Fibroblast of skin of scalp (primary cell): ENCODE measurements around the gene MSS51. TPM values are rescaled to one million over a fixed set of nuclear protein-coding genes. Genes with fewer than 3 reads are reported as not detected.

ENCODE experiments used
- DNase-seq: peaks from one replicate; pipeline ENCODE4 v3.0.0-alpha.2; 2013
- polyA plus RNA-seq, 2 experiments: library from polyadenylated mRNA; unstranded; fragments of 120-200 nt; gene quantifications; one replicate each; pipeline ENCODE4 v1.2.1, GENCODE V29; 2013; ENCODE audit not compliant: insufficient read length in 2 of 2

MSS51 gene
- polyA plus RNA-seq (2013, experiment 1 of 2; ENCODE audit: insufficient read length) = 2.0 TPM
- polyA plus RNA-seq (2013, experiment 2 of 2; ENCODE audit: insufficient read length) = 2.0 TPM

DNA sequence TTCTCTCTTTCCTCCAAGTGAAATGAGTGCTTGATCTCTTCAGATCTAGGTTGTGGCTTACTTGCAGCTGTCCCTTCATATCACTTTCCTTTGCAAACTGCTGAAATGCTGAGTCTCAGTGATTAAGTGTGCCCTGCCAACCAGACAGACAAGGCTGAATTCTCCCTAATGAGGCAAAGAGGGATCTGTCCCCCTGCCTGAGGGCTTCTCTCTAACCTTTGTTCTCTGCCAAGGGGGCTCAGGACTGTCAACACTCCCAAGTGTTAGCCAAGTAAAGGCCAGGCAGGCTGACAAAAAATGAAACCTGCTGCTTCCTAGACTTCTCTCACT, at the start of gene MSS51:
Gene MSS51, minus strand, starts transcription at position 24 of the 330 bp plus-strand sequence. CDS start 5,277 bp downstream, outside the sequence.
- DNase-seq = no peak

DNA sequence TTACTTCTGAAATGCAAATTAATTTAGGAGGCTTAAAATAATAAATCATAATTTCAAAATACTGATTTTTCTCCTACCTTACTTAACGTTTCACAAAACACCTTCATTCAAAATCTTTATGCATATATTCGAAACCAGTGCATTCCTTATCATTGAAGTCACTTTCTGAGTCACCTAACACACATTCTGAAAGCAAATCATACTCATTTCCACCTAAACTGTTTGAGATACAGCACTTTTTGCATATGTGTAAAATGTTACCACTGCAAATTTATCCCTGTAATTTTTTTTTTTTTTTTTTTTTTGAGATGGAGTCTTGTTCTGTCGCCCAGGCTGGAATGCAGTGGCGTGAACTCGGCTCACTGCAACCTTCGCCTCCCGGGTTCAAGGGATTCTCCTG, 46.8 kb upstream of the MSS51 start:
- DNase-seq = peak; percentile 45

DNA sequence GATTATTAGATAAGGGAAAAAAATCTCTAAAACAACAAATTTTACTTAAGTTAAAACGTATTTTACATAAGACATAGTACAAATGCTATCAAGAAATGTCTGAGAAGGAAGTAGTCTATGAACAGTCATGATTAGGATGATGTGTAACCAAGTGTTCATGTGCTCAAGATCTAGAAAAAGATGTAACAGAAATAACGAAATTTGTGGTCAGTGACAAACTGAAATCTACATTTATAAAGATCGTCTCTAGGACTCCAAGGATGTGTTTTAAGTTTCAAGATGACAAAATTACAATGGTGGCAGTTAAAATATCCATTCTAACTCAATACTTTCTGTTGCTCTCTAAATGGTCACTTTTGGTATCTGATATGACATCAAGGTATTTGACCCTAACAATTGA, 45.3 kb upstream of the MSS51 start:
- DNase-seq = no peak

DNA sequence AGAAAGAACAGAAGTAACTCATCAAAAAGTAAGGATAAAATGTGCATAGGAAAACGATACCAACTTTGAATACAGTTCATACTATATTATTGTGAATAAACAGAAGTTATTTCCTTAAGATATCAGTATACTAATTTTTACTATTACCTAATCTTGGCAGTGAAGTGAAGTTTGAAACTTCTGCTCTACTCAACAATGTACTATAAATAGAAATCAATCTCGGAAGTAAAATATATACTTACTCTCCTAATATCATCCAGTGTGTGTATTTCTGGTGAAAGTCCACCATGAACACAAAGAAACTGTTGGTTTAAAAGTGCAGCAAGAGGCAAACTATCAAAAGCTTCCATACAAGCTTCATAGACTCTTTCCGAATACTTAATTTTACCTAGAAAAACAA, 37.9 kb upstream of the MSS51 start:
- no peak for DNase-seq

DNA sequence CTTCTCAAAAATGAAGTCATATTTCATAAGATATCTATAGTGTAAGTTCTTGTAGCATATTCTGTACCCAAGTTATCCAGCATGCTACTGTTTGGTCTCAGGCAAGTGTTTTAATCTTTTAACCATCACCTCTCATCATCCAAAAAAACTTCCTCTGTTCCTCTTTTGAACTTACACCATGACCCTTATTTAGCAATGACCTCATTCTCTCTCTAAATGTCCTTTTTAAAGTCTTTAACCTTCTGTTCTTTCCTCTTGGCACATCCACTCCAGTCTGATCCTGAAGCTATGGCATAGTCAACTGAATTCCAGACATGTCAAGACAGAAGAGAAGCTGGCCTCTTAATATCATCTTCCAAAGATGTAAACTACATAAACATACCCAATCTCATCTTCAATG, 36.2 kb upstream of the MSS51 start:
- DNase-seq = no peak

DNA sequence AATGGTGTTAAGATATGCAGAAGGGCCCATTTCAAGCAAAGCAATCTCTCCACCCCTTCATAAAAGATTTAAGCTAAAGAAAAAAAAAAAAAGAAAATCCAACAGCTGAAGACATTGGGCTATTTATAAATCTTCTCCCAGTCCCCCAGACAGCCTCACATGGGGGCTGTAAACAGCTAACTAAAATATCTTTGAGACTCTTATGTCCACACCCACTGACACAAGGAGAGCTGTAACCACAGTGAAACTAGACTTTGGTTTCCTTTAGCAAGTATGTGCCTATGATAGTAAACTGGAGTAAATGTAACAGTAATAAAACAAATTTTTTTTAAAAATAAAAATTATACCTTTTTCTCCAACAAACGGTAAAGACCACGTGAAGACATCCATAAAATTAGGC, 33.8 kb upstream of the MSS51 start:
- DNase-seq = peak; percentile 26

DNA sequence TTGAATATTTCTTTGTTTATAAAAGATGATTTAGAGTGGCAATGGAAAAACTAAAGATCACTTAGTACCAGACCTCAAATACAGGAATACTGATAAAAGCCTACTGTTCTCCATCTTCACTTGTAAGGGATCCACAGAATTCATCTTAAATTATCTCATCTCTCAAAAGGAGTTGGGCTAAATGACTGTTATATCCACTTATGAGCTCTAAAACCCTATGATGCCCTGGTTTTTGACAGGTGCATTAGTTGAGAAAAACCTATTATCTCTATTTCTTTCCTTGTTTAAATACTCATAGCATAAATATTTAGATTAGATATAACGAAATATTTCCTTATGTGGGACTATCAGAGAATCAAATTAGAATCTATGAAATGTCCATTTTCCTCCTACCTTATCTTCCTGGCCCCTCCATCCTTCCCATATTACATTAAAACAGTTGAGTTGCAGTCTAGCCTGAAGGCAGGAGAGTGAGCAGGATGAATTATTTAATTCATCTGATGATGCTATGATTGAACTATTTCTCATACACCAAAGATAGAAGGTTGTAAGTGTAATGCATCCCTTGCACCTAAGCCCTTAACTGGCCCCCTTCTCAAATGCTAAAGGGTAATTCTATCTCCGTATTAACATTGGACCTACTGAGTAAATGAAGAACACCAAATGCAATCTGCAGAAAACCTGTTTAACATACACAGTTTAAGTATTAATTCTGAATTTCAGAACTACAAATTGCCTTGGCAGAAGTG, 32.8 kb upstream of the MSS51 start:
- DNase-seq = no peak

DNA sequence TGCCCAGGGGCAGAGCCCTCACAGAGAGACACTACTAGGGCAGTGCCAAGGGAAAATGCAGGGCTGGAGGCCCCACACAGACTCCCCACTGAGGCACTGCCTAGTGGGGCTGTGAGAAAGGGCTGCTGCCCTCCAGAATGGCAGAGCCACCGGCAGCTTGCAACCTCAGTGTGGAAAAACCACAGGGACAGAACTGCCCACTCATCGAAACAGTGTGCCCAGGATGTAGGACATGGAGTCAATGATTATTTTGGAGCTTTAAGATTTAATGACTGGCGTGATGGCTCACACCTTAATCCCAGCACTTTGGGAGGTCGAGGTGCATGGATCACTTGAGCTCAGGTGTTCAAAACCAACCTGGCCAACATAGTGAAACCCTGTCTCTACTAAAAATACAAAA, 27.5 kb upstream of the MSS51 start:
- no peak for DNase-seq

DNA sequence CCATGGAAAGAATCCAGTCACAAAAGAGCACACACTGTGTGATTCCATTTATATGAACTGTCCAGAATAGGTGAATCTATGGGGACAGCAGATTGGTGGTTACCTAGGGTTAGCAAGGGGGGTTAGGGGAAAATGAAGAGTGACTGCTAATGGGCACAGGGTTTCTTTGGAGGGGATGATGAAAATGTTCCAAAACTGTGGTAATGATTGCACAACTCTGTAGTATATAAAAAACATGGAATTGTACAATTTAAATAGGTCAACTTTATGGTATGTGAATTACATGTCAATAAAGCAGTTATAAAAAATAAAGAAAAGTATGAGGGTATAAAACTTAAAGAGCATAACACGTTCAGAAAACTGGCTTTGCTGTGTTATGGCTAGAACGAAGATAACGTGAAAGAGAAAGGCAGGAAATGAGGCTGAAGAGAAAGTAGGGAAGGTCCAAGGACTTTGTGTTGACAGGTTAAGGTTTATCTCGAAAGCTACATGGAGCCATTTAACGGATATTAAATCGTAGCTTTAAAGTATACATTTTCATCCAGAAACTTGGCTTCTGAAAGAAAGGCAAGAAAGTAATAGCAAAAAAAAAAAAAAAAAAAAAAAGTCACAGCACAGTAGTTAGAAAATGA, 26.4 kb upstream of the MSS51 start:
- DNase-seq = peak; percentile 32

DNA sequence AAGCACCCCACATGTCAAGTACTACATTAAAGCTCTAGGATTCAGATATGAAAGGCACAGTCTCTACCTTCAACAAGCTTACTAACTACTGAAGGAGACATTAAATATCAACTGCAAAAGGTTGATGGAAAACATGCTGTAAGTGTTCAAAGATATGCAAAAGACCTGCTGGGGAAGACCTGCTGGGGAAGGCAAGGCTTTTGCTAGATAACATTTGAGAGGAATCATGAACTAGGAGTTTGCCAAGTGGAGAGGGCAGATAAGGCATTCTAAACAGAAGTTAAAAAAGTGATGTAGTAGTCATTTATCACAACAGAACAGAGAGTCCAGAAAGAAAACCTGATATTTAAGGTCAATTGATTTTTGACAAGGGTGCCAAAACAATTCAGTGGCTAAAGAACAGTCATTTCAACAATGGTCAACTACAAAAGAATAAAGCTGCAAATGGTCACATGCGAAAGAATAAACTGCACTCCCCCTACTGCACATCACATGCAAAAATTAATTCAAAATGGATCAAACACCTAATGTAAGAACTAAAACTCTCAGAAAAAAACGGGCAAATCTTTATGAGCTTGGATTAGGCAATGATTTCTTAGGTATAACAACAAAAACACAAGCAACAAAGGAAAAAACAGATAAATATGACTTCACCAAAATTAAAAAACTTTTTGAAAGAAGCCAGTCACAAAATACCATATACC, 23.0 kb upstream of the MSS51 start:
- no peak for DNase-seq

DNA sequence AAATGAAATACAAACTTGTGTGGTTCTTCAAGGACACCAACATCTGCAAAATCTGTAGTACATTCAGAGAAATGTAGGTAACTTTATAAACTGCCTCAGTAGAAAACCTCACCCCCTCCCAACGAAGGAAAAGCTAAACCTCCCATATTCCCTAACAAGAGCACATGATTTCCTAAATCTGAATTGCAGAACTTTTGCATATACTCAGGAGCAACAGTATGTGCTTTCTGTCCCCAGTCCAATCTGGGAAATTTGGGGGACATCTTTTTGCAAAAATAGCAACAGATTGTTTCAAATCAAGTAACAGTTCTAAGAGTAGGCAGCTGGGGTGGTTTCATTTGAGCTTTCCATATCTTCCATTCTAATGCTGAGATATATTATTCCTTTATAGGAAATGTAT, 15.8 kb upstream of the MSS51 start:
- DNase-seq = no peak

DNA sequence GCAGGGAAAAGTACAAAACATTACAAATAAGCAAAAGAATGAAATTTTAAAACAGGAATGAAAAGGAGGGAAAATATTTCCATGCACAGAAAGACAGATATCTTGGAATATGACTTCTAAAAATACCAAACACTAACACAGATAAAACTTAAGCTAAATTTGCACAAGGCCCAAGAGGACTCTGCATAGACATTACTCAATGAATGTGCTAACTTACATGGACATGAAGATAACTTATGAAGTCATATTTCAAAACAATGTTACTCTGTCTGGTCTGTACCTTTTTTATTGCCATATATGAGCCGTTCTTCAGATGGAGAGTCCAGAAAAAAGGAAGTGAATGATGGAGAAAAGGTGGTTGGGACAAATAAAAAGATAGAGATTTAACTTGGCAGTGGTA, 15.0 kb upstream of the MSS51 start:
- no peak for DNase-seq

DNA sequence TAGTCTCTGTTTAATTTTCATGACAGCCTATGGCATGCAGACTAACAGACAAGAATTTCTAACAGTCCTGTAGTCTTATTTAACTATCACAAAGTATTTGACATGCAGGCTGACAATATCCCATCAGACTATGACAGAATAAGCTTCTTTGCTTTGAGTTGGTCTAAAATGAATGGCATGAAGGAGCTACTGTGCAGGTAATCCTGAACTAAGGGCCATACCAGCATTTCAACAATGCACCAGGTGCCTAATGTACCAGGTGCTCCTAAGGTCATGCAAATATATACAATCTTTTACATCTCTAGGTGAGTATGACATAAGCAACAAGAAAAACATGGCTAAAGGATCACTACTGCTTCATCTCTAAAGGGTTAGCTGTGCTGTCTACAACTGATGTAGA, 13.6 kb upstream of the MSS51 start:
- DNase-seq = no peak

DNA sequence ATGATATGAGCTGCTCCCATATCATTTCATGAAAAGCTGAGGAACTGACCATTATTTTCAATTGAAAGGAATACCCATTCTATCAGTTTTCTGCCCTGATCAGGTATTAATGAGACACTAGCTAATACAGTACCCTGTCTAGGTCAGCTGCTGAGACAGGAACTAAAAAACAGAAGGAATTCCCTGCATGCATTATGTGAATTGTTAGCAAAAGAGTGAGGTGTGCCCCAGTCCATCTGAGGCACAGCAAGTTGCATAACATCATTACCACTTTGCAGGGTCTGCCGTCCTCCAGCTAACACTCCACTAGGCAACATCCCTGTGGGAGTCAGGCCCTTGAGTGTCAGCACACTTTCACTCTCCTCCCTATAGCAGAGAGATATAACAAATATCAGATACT, 11.1 kb upstream of the MSS51 start:
- no peak for DNase-seq

DNA sequence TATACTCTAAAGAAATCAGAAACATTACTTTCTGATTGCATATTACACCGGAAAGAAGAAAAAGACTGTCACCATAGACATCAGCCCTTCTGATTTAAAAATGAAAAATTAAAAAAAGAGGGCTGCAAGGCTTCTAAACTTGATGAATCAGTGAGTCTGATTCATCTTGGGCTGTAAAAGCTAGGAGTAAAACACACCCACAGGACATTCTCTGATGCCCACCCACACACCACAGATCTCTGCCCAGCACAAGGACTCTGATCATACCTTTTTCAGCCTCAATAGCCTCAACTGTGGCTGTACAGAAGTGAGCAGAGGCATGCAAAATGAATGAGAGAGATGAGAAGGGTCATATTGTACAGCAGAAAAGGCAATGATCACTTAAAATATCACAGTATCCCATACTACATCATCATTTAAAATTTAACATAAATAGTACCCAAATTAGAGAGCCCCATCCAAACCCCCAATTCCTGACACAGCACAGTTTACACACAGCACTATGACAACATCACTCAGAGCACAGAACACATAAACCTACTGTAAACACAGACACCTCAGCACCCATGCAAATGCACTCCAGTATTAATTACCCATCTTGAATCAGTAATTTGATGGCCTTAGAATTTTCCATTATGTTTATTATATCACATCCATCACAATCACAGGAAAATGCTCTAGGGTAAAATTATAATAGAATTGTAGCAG, 6.4 kb upstream of the MSS51 start:
- DNase-seq = peak; percentile 43

DNA sequence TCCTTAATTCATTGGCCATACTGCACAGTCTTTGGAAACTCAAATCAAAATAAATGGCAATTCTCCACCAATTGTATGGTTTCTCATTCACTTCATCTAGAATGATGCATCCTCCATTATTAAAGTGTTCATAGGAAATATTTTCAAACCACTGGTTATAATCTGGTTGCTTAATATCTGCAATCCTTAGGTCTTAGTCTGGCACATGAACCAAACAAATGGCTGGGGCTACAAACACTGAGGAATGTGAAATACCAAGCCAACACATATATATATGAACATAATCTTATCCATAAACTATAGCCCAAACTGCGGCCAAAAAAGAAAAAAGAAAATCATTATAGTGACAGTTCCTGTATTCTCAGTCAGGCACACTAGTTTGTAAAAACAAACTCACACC, 5.7 kb upstream of the MSS51 start:
- DNase-seq = peak; percentile 33

DNA sequence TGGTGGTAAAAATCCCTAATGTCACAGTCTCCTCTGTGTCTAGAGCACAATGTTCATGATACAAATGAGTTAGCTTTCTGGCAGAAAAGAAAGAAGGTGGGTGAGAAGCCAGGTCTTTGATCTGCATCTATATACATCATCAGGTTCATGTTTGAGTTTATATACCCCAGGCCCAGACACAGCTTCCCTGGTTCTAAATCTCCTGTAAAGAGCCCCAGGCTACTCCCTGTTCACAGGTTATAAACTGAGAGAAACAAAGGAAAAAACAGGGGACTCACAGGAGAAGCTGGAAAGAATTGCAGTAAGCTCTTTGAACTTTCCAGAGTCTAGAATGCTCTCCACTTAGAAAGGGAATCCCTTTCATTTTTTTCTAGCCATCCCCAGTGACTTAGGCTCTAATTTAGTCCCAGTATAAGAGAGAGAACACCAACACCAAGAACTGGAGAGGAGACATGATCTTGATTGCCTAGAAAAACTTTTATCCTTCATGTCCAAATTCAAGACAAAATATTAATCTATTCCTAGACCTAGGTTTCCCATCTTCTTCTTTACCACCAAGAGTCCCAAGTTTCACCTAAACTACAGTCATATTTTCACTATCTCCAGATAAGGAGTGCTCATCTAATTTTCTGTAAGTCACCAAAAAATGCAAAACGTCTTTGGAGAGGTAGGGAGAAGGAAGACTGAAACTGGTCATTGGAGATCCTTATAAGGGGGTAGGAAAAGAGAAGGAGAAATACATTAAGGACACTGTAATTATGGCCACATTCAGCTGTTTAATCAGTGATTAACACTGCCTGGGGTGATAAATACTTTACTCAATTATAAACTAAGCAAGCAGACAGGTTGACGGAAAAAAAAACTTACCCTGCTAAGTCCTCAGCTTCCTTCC, 469 bp downstream of the MSS51 start:
- DNase-seq = no peak

DNA sequence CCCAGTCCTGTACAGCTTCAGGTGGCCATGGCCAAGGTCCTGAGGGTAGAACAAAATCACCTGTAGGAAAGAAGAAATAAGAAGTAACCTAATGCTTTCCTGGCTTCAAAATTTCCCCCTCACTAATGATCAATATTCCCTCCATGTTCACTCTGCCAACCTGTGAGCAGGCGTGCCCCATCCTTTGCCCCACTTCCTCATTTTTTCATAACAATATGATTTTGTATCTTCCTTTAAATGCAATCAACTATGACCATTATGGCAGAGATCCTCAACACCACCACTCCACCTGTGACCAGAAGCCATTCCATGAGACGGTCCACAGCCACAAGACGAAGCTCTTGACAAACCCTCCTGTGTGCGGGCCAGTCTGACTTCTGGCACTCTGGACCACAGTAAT, 7.0 kb downstream of the MSS51 start:
- no peak for DNase-seq

DNA sequence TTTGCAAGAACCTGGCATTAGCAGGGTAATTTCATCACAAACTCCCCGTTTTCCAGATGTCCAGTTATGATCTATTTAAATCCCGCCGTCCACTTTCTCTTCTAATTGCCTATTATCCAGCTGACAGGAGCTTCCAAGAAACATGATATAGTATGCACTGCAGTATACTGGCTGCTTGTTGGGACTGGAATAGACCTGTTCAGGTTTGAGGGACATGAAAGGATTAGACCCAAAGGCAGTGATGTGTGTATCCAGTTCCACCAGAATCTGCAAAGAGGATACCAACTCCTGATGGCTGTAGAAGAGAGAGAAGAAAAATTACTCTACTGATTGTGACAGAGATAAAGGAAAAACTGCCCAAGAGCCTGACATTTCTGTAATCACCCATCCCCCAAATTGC, 8.9 kb downstream of the MSS51 start:
- no peak for DNase-seq

DNA sequence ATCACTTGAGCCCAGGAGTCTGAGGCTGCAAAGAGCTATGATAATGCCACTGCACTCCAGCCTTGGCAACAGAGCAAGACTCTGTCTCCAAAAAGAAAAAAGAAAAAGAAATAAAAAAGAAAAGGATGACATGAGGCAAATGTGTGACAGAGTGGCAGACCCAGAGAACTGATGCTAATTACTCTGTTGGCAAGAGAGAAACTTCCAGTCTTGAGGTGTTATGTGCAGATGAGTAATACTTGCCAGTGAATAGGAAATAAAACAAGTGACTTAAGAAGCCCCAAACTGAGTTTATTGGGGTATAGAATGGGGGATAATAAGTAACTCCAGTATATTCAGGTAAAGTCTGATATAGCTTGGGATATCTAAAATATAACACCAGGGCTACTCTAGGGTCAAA, 10.1 kb downstream of the MSS51 start:
- DNase-seq = no peak

DNA sequence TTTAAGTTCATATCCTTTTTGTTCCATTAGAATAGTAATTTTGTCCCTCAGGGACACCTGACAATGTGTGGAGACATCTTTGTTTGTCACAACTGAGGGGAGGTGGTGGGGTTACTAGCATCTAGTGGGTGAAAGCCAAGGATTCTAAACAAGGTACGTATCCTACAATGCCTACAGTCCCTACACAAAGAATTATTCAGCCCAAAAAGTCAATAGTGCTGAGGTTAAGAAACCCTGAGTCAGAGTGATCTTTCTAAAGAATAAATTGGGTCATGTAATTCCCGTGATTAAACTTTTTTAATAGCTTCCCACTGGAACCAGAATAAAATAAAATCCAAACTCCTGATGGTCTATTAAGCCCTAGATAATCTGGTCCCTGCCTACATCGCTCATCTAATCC, 16.8 kb downstream of the MSS51 start:
- no peak for DNase-seq
